GM12878 (cell line): Measurements from ENCODE around the gene RIPOR1. TPM values are rescaled to one million over a fixed set of nuclear protein-coding genes. Genes with fewer than 3 reads are reported as not detected.

ENCODE experiments used
- ATAC-seq: fragments of 200-7000 bp; cut with Tn5 transposase; 3 replicates; pipeline ENCODE4 v1.9.1; 2020; ENCODE audit warnings: mild to moderate bottlenecking, moderate library complexity
- BruUV-seq: library from RNA; stranded (reverse); fragments of 400-500 nt; replicated peaks from 2 replicates; lab custom pipeline; 2021; lab: Mats Ljungman, UMichigan
- CTCF ChIA-PET: fragments of 300-600 bp; sonication (Branson Sonifier 250); formaldehyde crosslinking; extraction: SDS; loops from one replicate; lab custom pipeline; 2021; ENCODE audit warnings: inconsistent platforms; lab: Yijun Ruan, JAX
- POLR2A ChIA-PET: fragments of 350-600 bp; formaldehyde crosslinking; extraction: SDS; loops from one replicate; lab custom pipeline; 2021; ENCODE audit warnings: inconsistent platforms; lab: Charles Lee
- RAD21 ChIA-PET: fragments of 300-600 bp; sonication (Branson Sonifier 250); formaldehyde crosslinking; loops from one replicate; lab custom pipeline; 2023; ENCODE audit warnings: antibody characterized with exemption; ENCODE audit not compliant: unreplicated experiment; lab: Charles Lee
- SMC1A ChIA-PET: fragments of 300-600 bp; sonication (Branson Sonifier 250); formaldehyde crosslinking; loops from one replicate; lab custom pipeline; 2023; ENCODE audit not compliant: unreplicated experiment, uncharacterized antibody; lab: Charles Lee
- DNase-seq: peaks from one replicate; pipeline ENCODE4 v3.0.0-alpha.2; 2011; ENCODE audit warnings: low read depth, low spot score
- FAIRE-seq: peaks from 3 replicates; lab custom pipeline; 2011; peaks lifted over from hg19 to GRCh38; lab: Jason Lieb, UNC
- H2AFZ ChIP-seq: 2 replicates; pipeline ENCODE4 v1.6.0; 2011; ENCODE audit warnings: low read depth, low read length, control low read depth; ENCODE audit not compliant: control insufficient read depth
- H3K27ac ChIP-seq: 2 replicates; pipeline ENCODE4 v1.5.1; 2011; ENCODE audit warnings: control low read depth; ENCODE audit not compliant: control insufficient read depth, insufficient read depth
- H3K27me3 ChIP-seq, 2 experiments: replicated peaks in 1 of 2; 2 replicates each; pipeline versions ENCODE4 v1.6.0 to v1.6.1; 2011; ENCODE audit warnings: low read length in 1 of 2; ENCODE audit not compliant: control insufficient read depth in 2 of 2, insufficient read depth in 2 of 2
- H3K36me3 ChIP-seq, 2 experiments: 2 replicates each; pipeline ENCODE4 v1.5.1; 2011; ENCODE audit warnings: low read length in 1 of 2; ENCODE audit not compliant: control insufficient read depth in 2 of 2, insufficient read depth in 2 of 2
- H3K4me1 ChIP-seq: 2 replicates; pipeline ENCODE4 v1.6.1; 2011; ENCODE audit warnings: mild to moderate bottlenecking, low read length, moderate library complexity, mixed read lengths; ENCODE audit not compliant: control insufficient read depth, insufficient read depth
- H3K4me2 ChIP-seq: 2 replicates; pipeline ENCODE4 v1.6.0; 2011; ENCODE audit warnings: control low read depth; ENCODE audit not compliant: control insufficient read depth, insufficient read depth
- H3K4me3 ChIP-seq: fragments of 200-600 bp; sonication (generic); 2 replicates; pipeline ENCODE4 v1.5.1; 2016
- H3K79me2 ChIP-seq: 2 replicates; pipeline ENCODE4 v1.6.0; 2011; ENCODE audit warnings: low read length; ENCODE audit not compliant: control insufficient read depth, insufficient read depth
- H3K9ac ChIP-seq: 2 replicates; pipeline ENCODE4 v1.8.0; 2011; ENCODE audit warnings: low read length, control low read depth, mixed read lengths; ENCODE audit not compliant: control insufficient read depth, insufficient read depth
- H3K9me3 ChIP-seq: replicated peaks from 3 replicates; pipeline ENCODE4 v1.5.1; 2011; ENCODE audit warnings: mild to moderate bottlenecking, low read length; ENCODE audit not compliant: control insufficient read depth, insufficient read depth
- H4K20me1 ChIP-seq: 2 replicates; pipeline ENCODE4 v1.6.0; 2011; ENCODE audit not compliant: control insufficient read depth, insufficient read depth
- ASH2L ChIP-seq: fragments of 300-600, 200-600 bp; sonication (generic); IDR thresholded peaks from 2 replicates; pipeline ENCODE4 v1.6.1; 2017; ENCODE audit warnings: low read depth, mild to moderate bottlenecking, borderline replicate concordance
- BACH1 ChIP-seq: fragments of 450-650 bp; IDR thresholded peaks from 2 replicates; pipeline ENCODE4 v1.6.1; 2017; ENCODE audit warnings: mild to moderate bottlenecking, borderline replicate concordance
- CBX5 ChIP-seq: sonication (generic); IDR thresholded peaks from 2 replicates; pipeline ENCODE4 v1.6.1; 2016; ENCODE audit warnings: low read depth, moderate library complexity, mild to moderate bottlenecking, inconsistent platforms
- CREM ChIP-seq: IDR thresholded peaks from 2 replicates; pipeline ENCODE4 v1.6.1; 2014; ENCODE audit warnings: antibody characterized with exemption, low read depth
- EED ChIP-seq: sonication (generic); IDR thresholded peaks from 2 replicates; pipeline ENCODE4 v1.6.1; 2016; ENCODE audit warnings: antibody characterized with exemption, low read depth
- MTA2 ChIP-seq: fragments of 450-650 bp; IDR thresholded peaks from 2 replicates; pipeline ENCODE4 v1.6.1; 2016; ENCODE audit warnings: low read depth, mild to moderate bottlenecking, moderate library complexity
- MYC ChIP-seq: IDR thresholded peaks from 2 replicates; pipeline ENCODE4 v1.6.1; 2011; ENCODE audit warnings: mild to moderate bottlenecking, low read length, moderate library complexity, inconsistent platforms; ENCODE audit not compliant: insufficient read depth, insufficient replicate concordance, insufficient read length, severe bottlenecking
- NFXL1 ChIP-seq: fragments of 450-650 bp; IDR thresholded peaks from 2 replicates; pipeline ENCODE4 v1.6.1; 2017; ENCODE audit warnings: antibody characterized with exemption, mild to moderate bottlenecking, borderline replicate concordance
- RELB ChIP-seq: fragments of 450-650 bp; IDR thresholded peaks from 2 replicates; pipeline ENCODE4 v1.6.1; 2017; ENCODE audit warnings: low read depth, mild to moderate bottlenecking, moderate library complexity
- RUNX3 ChIP-seq: IDR thresholded peaks from 2 replicates; pipeline ENCODE4 v1.6.1; 2012; ENCODE audit warnings: low read length, inconsistent platforms
- SIN3A ChIP-seq: IDR thresholded peaks from 2 replicates; pipeline ENCODE4 v1.6.1; 2012; ENCODE audit warnings: low read depth, low read length, improper control_type of control experiment
- SMAD5 ChIP-seq: IDR thresholded peaks from 2 replicates; pipeline ENCODE4 v1.6.1; 2016; ENCODE audit warnings: antibody characterized with exemption, low read depth
- SP1 ChIP-seq: IDR thresholded peaks from one replicate; pipeline ENCODE4 v1.6.1; 2011; ENCODE audit warnings: low read depth, low read length
- SUPT20H ChIP-seq: IDR thresholded peaks from 2 replicates; pipeline ENCODE4 v1.6.1; 2011; ENCODE audit warnings: low read depth, mild to moderate bottlenecking, low read length, moderate library complexity, borderline replicate concordance; ENCODE audit not compliant: control insufficient read depth
- WGBS: methylation state at CpG from one replicate; pipeline ENCODE4 v1.1.6; 2016; ENCODE audit warnings: low lambda C conversion rate; ENCODE audit not compliant: insufficient replicate concordance, insufficient coverage; ENCODE audit errors: missing lambda C conversion rate; 5-methylcytosine and 5-hydroxymethylcytosine counted together
- in situ Hi-C: fragments of 300-500 bp; cut with MboI; formaldehyde crosslinking; loops from 9 replicates; pipeline ENCODE4 v1.14.3; 2018; ENCODE audit warnings: mixed read lengths
- intact Hi-C: fragments of 100-400 bp; cut with micrococcal nuclease; formaldehyde crosslinking; loops from one replicate; pipeline ENCODE4 v1.14.2; 2022; ENCODE audit not compliant: unreplicated experiment
- polyA plus RNA-seq, 11 experiments: library from polyadenylated mRNA; depleted of rRNA in 4 of 11; unstranded in 6 of 11; stranded (reverse) in 5 of 11; fragments of >200 nt; fragmentation: Nextera tagmentation in 4 of 11; fragmentation: Illumina TruSeq in 1 of 11; extraction: Ambion mirVana in 4 of 11; extraction: Trizol in 1 of 11; gene quantifications; 1 replicate in 1 of 11; 2 replicates in 10 of 11; pipeline versions ENCODE4 v1.2.1 to v1.2.3, GENCODE V29; 2011 to 2016; ENCODE audit warnings: inconsistent platforms in 2 of 11, missing spikeins in 2 of 11, low read depth in 1 of 11
- total RNA-seq, 4 experiments: library from RNA; depleted of rRNA in 3 of 4; stranded (reverse); fragments of >200 nt in 3 of 4; fragmentation: Illumina TruSeq in 1 of 4; extraction: Trizol in 1 of 4; gene quantifications; 2 replicates each; pipeline versions ENCODE4 v1.2.1 to v1.2.3, GENCODE V29; 2013 to 2021

Gene RIPOR1
- total and polyA plus RNA-seq, 10 of the 15 experiments (the other 5 are each of a cell fraction or from before 2014, with no cell fraction given): 0.13 to 28.5 (median 7.0) TPM

GRCh38 chr16:67571464-67571863 is 42.8 kb downstream of the RIPOR1 start:
- ATAC-seq (no peak), DNase-seq (no peak), FAIRE-seq (no peak)
- WGBS: 98% methylated on average over 2 of the region's 2 CpGs
- Histone ChIP-seq H3K4me1 (peaks cover 3% of the 10 kb centered on the region; the same call in 1 of the 2 replicates), H3K79me2 (peaks cover 48% of the 10 kb centered on the region), H3K4me3 (no peak overlapping the region), H3K36me3 (peaks cover 5 to 13% of the 10 kb centered on the region in 2 experiments), H3K9ac (no peak overlapping the region), H3K4me2 (no peak overlapping the region), H3K9me3 (no peaks in the 10 kb centered on the region; the same call in 2 of the 3 replicates), H4K20me1 (no peaks in the 10 kb centered on the region), H3K27ac (no peak overlapping the region), H2AFZ (no peak overlapping the region), H3K27me3 (no peaks in the 10 kb centered on the region)
- ChIA-PET POLR2A (interaction anchor here (0.5 kb wide), 2 partner anchors 15 to 1189 kb away, joined by 3 to 8 read pairs; no protein-coding TSS in a partner anchor), RAD21 (no interaction called here), SMC1A (no interaction called here), CTCF (interaction anchor here (0.8 to 1.8 kb wide), 4 partner anchors 9 to 77 kb away, joined by 3 to 6 read pairs (median 4); partner anchors contain the start of gene CARMIL2)
- TSS peak; percentile 52 for BruUV-seq
- no peak for TF ChIP-seq CBX5
- no peak for TF ChIP-seq CREM
- TF ChIP-seq SIN3A: no peak
- intact Hi-C loops: no loop called here
- in situ Hi-C loops: no loop called here

GRCh38 chr16:67571981-67572431 is 43.4 kb downstream of the RIPOR1 start:
- H2AFZ ChIP-seq: no peak overlapping the region
- intact Hi-C loops: no loop called here
- POLR2A ChIA-PET: no interaction called here
- BruUV-seq: no TSS peak
- no peak for ATAC-seq
- no peaks in the 10 kb centered on the region for H3K27me3 ChIP-seq
- peaks cover 3% of the 10 kb centered on the region; the same call in 1 of the 2 replicates for H3K4me1 ChIP-seq
- 80% methylated on average over 4 of the region's 4 CpGs for WGBS
- peaks cover 43% of the 10 kb centered on the region for H3K79me2 ChIP-seq
- CTCF ChIA-PET: interaction anchor here (0.8 to 1.8 kb wide), 3 partner anchors 8 to 78 kb away, joined by 3 to 6 read pairs (median 6); partner anchors contain the start of gene CARMIL2
- SMC1A ChIA-PET: no interaction called here
- TF ChIP-seq MYC (no peak), SMAD5 (no peak), EED (no peak), NFXL1 (no peak), SP1 (no peak), RELB (no peak), RUNX3 (no peak), ASH2L (no peak), MTA2 (no peak), BACH1 (no peak), SUPT20H (no peak)
- in situ Hi-C loops: no loop called here
- no peak overlapping the region for H3K4me3 ChIP-seq
- no peak overlapping the region for H3K27ac ChIP-seq
- no peaks in the 10 kb centered on the region; the same call in 2 of the 3 replicates for H3K9me3 ChIP-seq
- H3K4me2 ChIP-seq: no peak overlapping the region
- RAD21 ChIA-PET: no interaction called here
- H3K36me3 ChIP-seq: peaks cover 5 to 13% of the 10 kb centered on the region in 2 experiments
- no peak for DNase-seq
- FAIRE-seq: no peak
- H3K9ac ChIP-seq: no peak overlapping the region
- H4K20me1 ChIP-seq: no peaks in the 10 kb centered on the region
